ES-I3 (cell line): ENCODE results near the gene AKAP13.

Experiments used
- H3K36me3 ChIP-seq: 2 replicates; pipeline ENCODE4 v1.6.1; 2013; ENCODE audit warnings: mild to moderate bottlenecking, low read length, control low read depth, moderate library complexity; ENCODE audit not compliant: insufficient read depth
- H3K4me1 ChIP-seq: 2 replicates; pipeline ENCODE4 v1.6.1; 2013; ENCODE audit warnings: mild to moderate bottlenecking, control low read depth, low read length; ENCODE audit not compliant: insufficient read depth
- H3K9ac ChIP-seq: 2 replicates; pipeline ENCODE4 v1.6.1; 2013; ENCODE audit warnings: low read depth, mild to moderate bottlenecking, low read length, moderate library complexity
- H3K9me3 ChIP-seq: 2 replicates; pipeline ENCODE4 v1.6.1; 2013; ENCODE audit warnings: mild to moderate bottlenecking, low read length, moderate library complexity; ENCODE audit not compliant: control insufficient read depth, insufficient read depth

Gene AKAP13

DNA sequence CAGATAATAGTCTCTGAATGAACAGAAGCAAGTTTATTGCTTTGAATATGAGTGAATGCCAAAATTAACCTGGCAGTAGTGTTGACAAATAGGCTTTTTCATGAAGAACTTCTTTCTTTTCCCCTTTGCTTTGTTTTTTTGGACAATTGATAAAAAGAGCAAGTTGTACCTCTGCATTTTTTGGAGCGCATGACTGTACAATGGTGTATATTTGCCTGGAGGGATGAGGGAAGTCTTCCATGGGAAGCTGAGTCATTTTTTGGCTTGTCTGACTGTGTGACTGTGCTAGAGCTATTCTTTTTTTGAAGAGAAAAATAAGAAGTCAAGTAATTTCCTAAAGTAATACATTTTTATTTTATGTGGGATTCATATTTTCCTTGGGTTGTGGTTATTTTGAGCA lies 227.4 kb downstream of the AKAP13 start:
- H3K9me3 ChIP-seq, result no peaks in the 10 kb centered on the region
- H3K36me3 ChIP-seq, result peaks cover 3% of the 10 kb centered on the region; the same call in 1 of the 2 replicates
- H3K4me1 ChIP-seq, result no peaks in the 10 kb centered on the region
- no peak overlapping the region for H3K9ac ChIP-seq

DNA sequence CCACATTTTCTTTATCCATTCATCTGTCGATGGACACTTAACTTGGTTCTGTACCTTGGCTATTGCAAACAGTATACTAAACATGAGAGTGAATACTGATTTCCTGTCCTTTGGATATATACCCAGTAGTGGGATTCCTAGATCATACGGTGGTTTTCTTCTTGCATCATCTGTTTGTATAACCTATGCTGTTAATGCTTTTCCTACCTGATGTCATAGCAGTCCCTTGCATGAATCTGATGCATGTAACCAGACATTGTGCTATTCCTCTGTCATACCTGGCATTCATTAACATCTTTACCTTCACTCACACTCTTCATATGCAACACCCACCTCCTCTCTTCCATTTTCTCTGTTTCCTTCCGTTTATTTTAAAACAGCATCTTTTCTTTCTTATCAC lies 229.1 kb downstream of the AKAP13 start:
- Histone ChIP-seq H3K4me1 (no peaks in the 10 kb centered on the region), H3K9me3 (no peaks in the 10 kb centered on the region), H3K36me3 (peaks cover 3% of the 10 kb centered on the region; the same call in 1 of the 2 replicates), H3K9ac (no peak overlapping the region)

DNA sequence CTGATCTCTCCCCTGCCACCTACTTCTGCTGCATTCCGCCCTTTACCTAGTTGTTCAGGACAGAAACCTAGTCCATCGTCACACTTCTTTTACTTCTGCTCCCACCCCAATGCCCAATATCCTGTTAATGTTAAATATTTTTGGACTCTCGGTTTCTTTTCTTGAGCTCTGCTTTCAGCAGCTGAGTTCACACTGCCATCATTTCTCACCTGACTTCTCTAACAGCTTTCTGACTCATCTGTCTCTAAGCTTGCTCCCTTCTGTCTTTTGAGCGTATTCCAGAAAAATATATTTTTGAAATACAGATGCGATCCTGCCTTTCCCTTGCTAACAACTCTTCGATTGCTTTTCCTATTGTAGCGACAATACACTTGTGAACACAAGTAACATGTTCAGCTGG lies 231.0 kb downstream of the AKAP13 start:
- no peaks in the 10 kb centered on the region for H3K9me3 ChIP-seq
- H3K9ac ChIP-seq, result no peak overlapping the region
- peaks cover 3% of the 10 kb centered on the region; the same call in 1 of the 2 replicates for H3K36me3 ChIP-seq
- H3K4me1 ChIP-seq, result peaks cover 3% of the 10 kb centered on the region

DNA sequence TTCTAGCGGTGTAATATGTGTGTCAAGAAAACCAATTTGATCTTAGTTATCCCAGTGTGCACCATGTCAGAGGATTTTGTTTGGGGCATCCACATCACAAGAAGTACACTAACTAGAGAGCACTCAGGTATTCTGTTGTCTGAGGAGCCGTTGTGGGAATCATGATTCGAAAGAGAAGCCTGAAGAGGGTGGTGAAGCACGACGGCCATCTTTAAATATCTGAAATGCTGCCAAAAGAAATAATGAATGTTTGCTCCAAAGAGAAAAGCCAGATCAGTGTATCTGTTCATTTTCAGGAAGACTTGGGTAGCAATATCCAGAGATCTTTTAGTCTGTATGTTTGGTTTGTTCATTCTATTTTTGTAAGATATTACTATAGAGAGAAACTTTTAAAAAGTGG lies 233.7 kb downstream of the AKAP13 start:
- H3K9ac ChIP-seq, result no peak overlapping the region
- peaks cover 26% of the 10 kb centered on the region for H3K4me1 ChIP-seq

DNA sequence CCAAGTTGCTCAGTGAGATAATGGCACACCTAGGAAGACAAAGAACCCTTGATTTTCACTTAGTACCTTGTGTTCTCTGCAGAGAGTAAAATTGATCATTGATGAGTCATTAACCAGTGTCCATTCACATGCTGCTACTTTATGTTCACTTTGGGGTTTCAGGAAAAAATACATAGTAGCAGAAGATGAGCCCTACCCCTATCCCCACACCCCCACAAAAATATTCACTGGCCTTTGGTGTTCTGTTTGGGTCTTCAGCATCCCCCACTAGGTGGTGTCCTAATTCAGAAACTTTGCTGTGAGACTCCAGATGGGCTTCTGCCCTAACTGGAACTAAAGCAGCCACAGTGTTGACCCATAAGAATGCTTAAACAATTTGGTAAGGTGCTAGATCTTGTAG lies 235.5 kb downstream of the AKAP13 start:
- Histone ChIP-seq H3K9ac (no peak overlapping the region), H3K9me3 (no peaks in the 10 kb centered on the region), H3K36me3 (no peaks in the 10 kb centered on the region), H3K4me1 (peaks cover 43% of the 10 kb centered on the region)

More for the DNA sequence above, 233.7 kb downstream of the AKAP13 start:
- no peaks in the 10 kb centered on the region for H3K36me3 ChIP-seq
- H3K9me3 ChIP-seq, result no peaks in the 10 kb centered on the region

DNA sequence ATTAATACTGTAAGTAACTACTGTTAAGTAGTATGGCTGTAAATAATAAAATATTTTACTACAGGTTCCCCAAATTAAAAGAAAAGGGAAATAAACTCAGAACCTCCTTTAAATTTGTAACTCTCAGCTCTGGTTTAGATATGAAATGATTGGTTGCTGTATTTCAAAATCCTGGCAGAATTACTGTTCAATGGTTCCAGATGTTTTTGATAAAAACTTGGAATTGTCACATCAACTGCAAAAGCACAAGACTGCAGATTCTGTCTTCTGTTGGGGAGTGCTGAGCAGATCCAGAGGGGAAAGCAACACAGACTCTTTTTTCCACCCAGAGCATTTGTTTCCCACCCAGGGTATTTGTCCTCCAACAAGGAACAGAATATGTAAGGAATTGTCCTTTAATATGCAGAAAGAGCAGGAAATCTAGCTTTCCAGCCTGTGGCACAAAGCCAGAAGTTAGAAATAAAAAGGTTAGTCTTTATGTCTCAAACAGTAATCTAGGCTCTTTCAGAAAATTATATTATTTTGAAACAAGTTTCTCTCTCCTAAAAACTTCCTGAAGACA lies 236.2 kb downstream of the AKAP13 start:
- H3K4me1 ChIP-seq, result peaks cover 45% of the 10 kb centered on the region
- no peaks in the 10 kb centered on the region for H3K36me3 ChIP-seq
- no peak overlapping the region for H3K9ac ChIP-seq
- H3K9me3 ChIP-seq, result no peaks in the 10 kb centered on the region

DNA sequence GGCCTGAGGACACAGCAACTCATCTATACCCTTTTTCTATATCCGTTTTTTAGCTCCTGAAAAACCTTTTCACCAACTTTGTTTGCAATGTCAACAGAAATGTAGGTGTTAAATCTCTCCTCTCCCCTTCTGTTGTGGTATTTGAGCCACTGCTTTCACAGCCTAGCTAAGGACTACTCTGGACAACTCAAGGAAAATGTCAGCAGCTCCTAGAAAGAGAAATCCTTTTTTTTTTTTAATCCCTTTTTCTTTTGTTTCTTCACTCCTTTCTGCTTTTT lies 237.8 kb downstream of the AKAP13 start:
- Histone ChIP-seq H3K9ac (no peak overlapping the region), H3K9me3 (no peaks in the 10 kb centered on the region), H3K4me1 (peaks cover 45% of the 10 kb centered on the region), H3K36me3 (no peaks in the 10 kb centered on the region)

DNA sequence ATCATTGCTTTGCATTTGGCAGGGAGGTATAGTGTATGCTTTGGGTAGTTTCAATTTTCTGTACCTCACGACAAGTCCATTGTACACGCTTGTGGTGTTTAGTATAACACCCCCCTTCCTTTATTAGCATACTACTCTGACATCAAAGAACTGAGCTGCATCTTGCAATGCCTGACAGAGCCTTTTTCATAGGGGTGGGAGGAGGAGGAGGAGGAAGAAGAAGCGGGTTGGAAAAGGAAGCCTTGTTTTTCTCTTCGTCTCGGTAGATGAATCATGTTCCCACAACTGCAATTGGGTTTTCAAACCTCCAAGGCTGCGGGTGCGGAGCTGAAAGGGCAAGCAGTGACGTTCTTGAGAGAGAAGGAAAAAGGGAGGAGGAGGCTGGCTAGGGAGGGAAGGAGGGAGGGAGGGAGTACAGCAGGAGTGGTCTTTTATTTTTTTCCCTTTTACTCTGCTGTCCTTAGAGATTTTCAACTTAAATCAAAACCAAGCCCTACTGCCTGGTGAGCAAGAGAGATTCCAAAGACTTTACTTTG lies 238.6 kb downstream of the AKAP13 start:
- H3K36me3 ChIP-seq, result no peaks in the 10 kb centered on the region
- H3K9ac ChIP-seq, result peak overlapping the region; percentile 39; the same call in 1 of the 2 replicates
- H3K9me3 ChIP-seq, result no peaks in the 10 kb centered on the region
- H3K4me1 ChIP-seq, result peaks cover 45% of the 10 kb centered on the region

DNA sequence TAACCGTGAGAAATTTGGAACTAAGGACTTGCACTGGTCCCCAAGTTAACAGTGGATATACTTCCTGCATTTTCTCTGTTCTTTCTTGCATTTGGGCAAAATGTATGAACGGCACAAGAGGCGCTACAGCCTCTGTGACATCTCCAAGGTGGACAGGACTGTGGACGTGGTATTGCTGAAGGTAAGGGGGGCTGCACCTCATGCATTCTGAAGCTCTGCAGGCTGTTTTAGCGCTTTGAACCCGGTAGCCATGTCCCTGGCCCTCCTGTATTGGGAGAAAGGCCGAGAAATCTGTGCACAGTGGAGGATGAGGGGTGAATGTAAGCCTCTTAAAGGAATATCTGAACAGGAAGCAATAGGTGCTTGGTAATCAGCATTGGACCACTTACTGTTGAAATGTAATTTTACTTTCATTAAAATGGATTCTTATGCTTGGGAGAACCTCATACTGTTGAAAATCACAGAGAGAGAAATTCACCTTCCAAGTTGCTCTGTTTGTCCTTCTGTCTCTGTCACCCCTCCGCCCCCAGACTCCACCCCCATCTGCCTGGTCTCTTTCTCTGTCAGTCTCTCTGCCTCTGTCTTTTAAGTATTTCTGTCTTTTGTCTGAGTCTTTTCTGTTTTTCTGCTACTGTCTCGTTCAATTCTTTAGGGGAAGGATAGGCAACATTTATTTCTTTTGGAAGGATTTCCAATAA lies 239.7 kb downstream of the AKAP13 start:
- Histone ChIP-seq H3K36me3 (no peaks in the 10 kb centered on the region), H3K9ac (no peak overlapping the region), H3K4me1 (peaks cover 45% of the 10 kb centered on the region), H3K9me3 (no peaks in the 10 kb centered on the region)

DNA sequence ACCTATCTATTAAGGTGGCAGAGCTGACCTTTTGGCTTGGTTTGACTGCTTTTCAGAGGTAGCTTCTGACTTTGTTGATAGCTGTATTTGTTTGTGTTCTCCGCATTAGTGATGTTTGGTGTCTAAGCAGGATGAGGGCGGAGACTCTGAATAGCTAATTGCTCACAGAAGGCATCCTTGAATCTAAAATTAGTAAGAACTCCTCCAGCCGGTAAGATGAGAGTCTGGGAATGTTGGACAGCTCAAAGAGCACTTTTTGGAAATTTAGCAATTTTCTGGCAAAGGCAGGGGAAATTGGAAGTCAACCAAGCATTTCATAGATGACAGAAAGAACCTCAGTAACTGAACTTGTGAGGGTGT lies 240.3 kb downstream of the AKAP13 start:
- no peak overlapping the region for H3K9ac ChIP-seq
- H3K9me3 ChIP-seq, result no peaks in the 10 kb centered on the region
- H3K36me3 ChIP-seq, result no peaks in the 10 kb centered on the region
- H3K4me1 ChIP-seq, result peaks cover 45% of the 10 kb centered on the region

DNA sequence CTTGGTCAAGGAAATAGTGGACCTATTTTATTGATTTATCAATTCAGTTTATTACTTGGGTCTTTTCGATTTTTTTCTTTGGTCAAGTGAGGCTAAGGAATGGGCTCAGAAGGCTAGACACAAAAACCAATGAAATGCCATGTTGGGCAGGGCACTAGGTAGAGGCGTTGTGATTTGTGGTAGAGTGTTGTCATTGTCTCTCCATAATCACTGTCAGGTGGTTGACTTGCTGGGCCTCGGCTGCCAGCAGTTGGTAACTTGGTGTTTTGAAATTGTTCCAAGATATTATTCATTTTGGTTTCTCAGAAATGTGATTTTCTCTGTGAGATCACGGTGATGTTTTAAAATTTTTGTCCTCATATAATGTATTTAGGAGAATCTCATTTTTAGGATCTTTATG lies 240.7 kb downstream of the AKAP13 start:
- no peak overlapping the region for H3K9ac ChIP-seq
- H3K36me3 ChIP-seq, result no peaks in the 10 kb centered on the region
- peaks cover 45% of the 10 kb centered on the region for H3K4me1 ChIP-seq
- H3K9me3 ChIP-seq, result no peaks in the 10 kb centered on the region

DNA sequence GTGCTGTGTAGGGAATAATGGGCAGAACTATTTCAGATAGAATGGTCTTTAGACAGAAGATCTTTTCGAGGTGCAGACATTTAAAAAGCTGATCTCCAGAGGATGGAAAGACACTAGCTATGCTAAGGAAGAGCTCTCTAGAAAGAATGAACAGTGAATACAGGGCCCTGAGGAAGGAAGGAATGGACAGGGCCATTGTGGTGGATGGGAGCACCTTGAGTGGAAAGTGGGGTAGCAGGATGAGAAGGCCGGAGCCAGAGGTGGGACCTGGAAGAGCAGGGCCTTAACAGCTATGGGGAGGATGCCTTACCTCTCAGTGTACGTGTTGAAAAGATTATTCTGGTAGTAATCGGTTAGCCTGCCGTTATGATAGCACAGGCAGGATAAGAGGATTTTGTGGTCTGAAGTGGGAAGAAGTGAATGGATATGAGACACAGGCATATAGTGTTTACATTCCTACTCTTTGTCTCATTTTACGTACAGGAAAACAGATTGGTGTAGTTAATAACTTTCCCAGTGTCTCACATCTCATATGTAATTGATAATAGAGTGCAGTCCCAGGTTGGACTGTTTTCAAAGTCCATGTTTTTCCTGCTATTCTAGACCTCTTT lies 241.9 kb downstream of the AKAP13 start:
- peaks cover 36% of the 10 kb centered on the region for H3K4me1 ChIP-seq
- no peaks in the 10 kb centered on the region for H3K36me3 ChIP-seq
- no peaks in the 10 kb centered on the region for H3K9me3 ChIP-seq
- no peak overlapping the region for H3K9ac ChIP-seq

DNA sequence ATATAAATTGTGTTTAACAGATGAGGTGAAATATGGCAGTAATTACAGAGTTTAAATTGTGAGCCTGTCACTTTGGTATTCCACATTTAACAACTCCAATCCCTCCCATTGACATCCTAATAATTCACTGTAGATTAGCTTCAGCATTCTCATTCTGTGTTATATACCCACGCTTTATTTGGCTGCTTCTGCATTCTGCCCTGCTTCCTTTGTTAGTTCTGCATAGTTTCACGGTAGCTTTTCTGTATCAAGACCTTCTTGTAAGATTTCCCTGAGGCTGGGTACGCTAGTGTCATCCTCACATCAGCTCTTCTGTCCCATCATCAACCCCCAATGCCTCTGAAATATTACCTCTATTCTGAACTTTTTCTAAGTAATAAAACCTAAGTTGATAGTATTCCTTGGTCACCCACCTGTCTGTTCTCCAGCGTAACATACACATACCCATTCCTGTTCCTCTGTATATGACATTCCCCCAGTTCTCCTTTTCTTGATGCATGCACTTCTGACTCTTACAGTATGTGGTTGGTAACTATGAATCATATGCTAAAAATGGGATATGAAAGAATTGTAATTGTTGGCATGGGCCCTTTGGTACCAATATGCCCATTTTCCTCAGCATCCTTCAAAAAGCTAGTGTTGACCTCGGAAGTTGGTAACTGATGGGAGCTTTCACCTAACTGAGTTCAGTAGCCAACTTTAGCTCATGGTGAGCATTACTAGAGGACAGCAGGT lies 243.1 kb downstream of the AKAP13 start:
- Histone ChIP-seq H3K9me3 (no peaks in the 10 kb centered on the region), H3K9ac (no peak overlapping the region), H3K4me1 (peaks cover 24% of the 10 kb centered on the region), H3K36me3 (no peaks in the 10 kb centered on the region)

DNA sequence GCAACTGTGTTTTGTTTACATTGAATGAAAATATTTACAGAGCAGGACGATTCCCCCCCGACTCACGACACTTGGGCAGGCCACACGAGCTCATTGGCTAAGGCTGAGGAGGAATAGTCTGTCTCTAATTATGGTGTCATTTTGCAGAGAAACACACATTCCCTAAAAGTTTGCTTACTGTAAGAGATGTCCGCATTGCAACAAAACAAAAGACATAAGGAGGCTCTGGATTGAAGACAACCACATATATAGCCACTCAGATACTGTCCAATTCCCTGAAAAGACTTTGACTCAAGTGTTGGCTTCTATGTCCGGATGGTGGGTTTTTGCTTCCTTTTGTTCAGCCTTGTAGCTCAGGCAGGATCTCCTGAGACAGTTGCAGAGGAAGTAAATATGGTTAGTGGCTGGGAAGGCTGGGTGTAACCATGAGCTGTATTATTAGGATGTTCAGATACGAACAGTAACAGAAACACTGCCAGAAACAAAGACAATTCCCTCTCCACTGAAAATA lies 243.9 kb downstream of the AKAP13 start:
- Histone ChIP-seq H3K9me3 (no peaks in the 10 kb centered on the region), H3K4me1 (peaks cover 18% of the 10 kb centered on the region), H3K36me3 (no peaks in the 10 kb centered on the region), H3K9ac (no peak overlapping the region)
